ENCODE data around the gene TECPR1. TPM values are rescaled to one million over a fixed set of nuclear protein-coding genes. Genes with fewer than 3 reads are reported as not detected.

TECPR1 gene
- total and polyA plus RNA-seq, 2 experiments from 2014 or later, result 4.6 to 24.4 TPM

GRCh38 chr7:98224701-98225181, 27.3 kb downstream of the TECPR1 start:
- Histone ChIP-seq H3K4me3 (no peak overlapping the region), H2AFZ (no peak overlapping the region), H3K4me1 (ENCODE audit: insufficient read depth) (no peaks in the 10 kb centered on the region), H3K4me2 (no peak overlapping the region), H3K36me3 (ENCODE audit: insufficient read depth) (no peaks in the 10 kb centered on the region), H4K20me1 (replicated peaks; ENCODE audit: insufficient read depth) (no peaks in the 10 kb centered on the region), H3K27ac (ENCODE audit: low read depth) (no peak overlapping the region), H3F3A (replicated peaks; ENCODE audit: low read depth) (no peaks in the 10 kb centered on the region), H3K27me3 (ENCODE audit: insufficient read depth) (no peaks in the 10 kb centered on the region), H3K9me2 (ENCODE audit: insufficient read depth) (no peaks in the 10 kb centered on the region), H3K79me2 (replicated peaks; ENCODE audit: insufficient read depth) (no peaks in the 10 kb centered on the region)
- no peaks in the 10 kb centered on the region for H3K36me3 Mint-ChIP-seq (ENCODE audit: low read depth)
- H3K27ac Mint-ChIP-seq, result no peak overlapping the region
- DNase-seq (ENCODE audit: low spot score), result no peak
- H3K4me1 Mint-ChIP-seq, result no peaks in the 10 kb centered on the region
- peaks cover 8% of the 10 kb centered on the region for H3K27me3 Mint-ChIP-seq (ENCODE audit: insufficient read depth, low read depth, poor library complexity)
- no peak for TF ChIP-seq POLR2AphosphoS5 (IDR thresholded peaks at IDR 0.05; ENCODE audit: low read depth)
- no peak for TF ChIP-seq JUNB (IDR thresholded peaks at IDR 0.05; ENCODE audit: unreplicated experiment)
- no peak for TF ChIP-seq EZH2phosphoT487 (IDR thresholded peaks at IDR 0.05; ENCODE audit: unreplicated experiment)
- TF ChIP-seq ETS1 (IDR thresholded peaks at IDR 0.05), result no peak
- no peak for TF ChIP-seq ZNF114 (CRISPR knock-in tag; IDR thresholded peaks at IDR 0.05)
- no peak for TF ChIP-seq REST (IDR thresholded peaks at IDR 0.05; ENCODE audit: unreplicated experiment)
- TF ChIP-seq CTCF (conservative IDR thresholded peaks at IDR 0.05; ENCODE audit: low read depth in 2 of 2), result no peak
- no peak for TF ChIP-seq CREB1 (CRISPR knock-in tag; IDR thresholded peaks at IDR 0.05; ENCODE audit: low read depth)
- no peak for TF ChIP-seq STAT1 (IDR thresholded peaks at IDR 0.05; ENCODE audit: unreplicated experiment)
- no peak for TF ChIP-seq ZNF331 (CRISPR knock-in tag; IDR thresholded peaks at IDR 0.05; ENCODE audit: low read depth)
- no peak for TF ChIP-seq ZNF462 (CRISPR knock-in tag; IDR thresholded peaks at IDR 0.05)
- no peak for TF ChIP-seq NANOG (IDR thresholded peaks at IDR 0.05; ENCODE audit: borderline replicate concordance)
- no peak for TF ChIP-seq EZH2 (IDR thresholded peaks at IDR 0.05; ENCODE audit: low read depth, unreplicated experiment)
- no peak overlapping the region for H3K4me3 Mint-ChIP-seq
- no peaks in the 10 kb centered on the region for H3K9me3 Mint-ChIP-seq
- no peak for ATAC-seq

Data from GM23338 (cell line).